Caco-2 (cell line): Measurements from ENCODE around the gene ZDHHC14. TPM values are rescaled to one million over a fixed set of nuclear protein-coding genes. Genes with fewer than 3 reads are reported as not detected.

Source experiments
- BruUV-seq: library from RNA; stranded (reverse); fragments of 400-500 nt; replicated peaks from 2 replicates; lab custom pipeline; 2021; lab: Mats Ljungman, UMichigan
- CTCF ChIA-PET: fragments of 300-600 bp; sonication (Branson Sonifier 250); formaldehyde crosslinking; loops from one replicate; lab custom pipeline; 2022; ENCODE audit warnings: antibody characterized with exemption; lab: Charles Lee
- POLR2A ChIA-PET: fragments of 300-600 bp; sonication (Branson Sonifier 250); formaldehyde crosslinking; loops from one replicate; lab custom pipeline; 2022; ENCODE audit warnings: antibody characterized with exemption; lab: Charles Lee
- DNase-seq, 2 experiments: peaks; one replicate each; pipeline versions ENCODE4 v3.0.0 to v3.0.0-alpha.2; 2020 to 2022
- H3K27me3 ChIP-seq: replicated peaks from 2 replicates; pipeline ENCODE4 v1.6.0; 2011; ENCODE audit warnings: low read length; ENCODE audit not compliant: control insufficient read depth, insufficient read depth
- H3K36me3 ChIP-seq: 2 replicates; pipeline ENCODE4 v1.5.1; 2011; ENCODE audit warnings: low read length; ENCODE audit not compliant: control insufficient read depth, insufficient read depth
- H3K4me1 ChIP-seq: fragments of 250-450 bp; sonication (Bioruptor Pico); 2 replicates; pipeline ENCODE4 v1.5.1; 2020; ENCODE audit warnings: mild to moderate bottlenecking
- H3K4me3 ChIP-seq: 2 replicates; pipeline ENCODE4 v1.5.1; 2011; ENCODE audit warnings: low read depth, mild to moderate bottlenecking, control low read depth, low read length
- H3K9me3 ChIP-seq: fragments of 250-450 bp; sonication (Bioruptor Pico); 2 replicates; pipeline ENCODE4 v1.5.1; 2020; ENCODE audit warnings: mild to moderate bottlenecking, moderate library complexity
- H3K27ac Mint-ChIP-seq: one replicate; pipeline ENCODE4 v1.8.0; 2022; ENCODE audit warnings: mixed read lengths; ENCODE audit not compliant: unreplicated experiment
- H3K27me3 Mint-ChIP-seq: one replicate; pipeline ENCODE4 v1.8.0; 2022; ENCODE audit warnings: mixed read lengths; ENCODE audit not compliant: insufficient read depth, unreplicated experiment
- H3K36me3 Mint-ChIP-seq: one replicate; pipeline ENCODE4 v1.8.0; 2022; ENCODE audit warnings: mild to moderate bottlenecking, mixed read lengths; ENCODE audit not compliant: insufficient read depth, unreplicated experiment
- H3K4me1 Mint-ChIP-seq: one replicate; pipeline ENCODE4 v1.8.0; 2022; ENCODE audit warnings: low read depth, mixed read lengths; ENCODE audit not compliant: unreplicated experiment
- H3K4me3 Mint-ChIP-seq: one replicate; pipeline ENCODE4 v1.8.0; 2022; ENCODE audit warnings: mild to moderate bottlenecking, moderate library complexity, mixed read lengths; ENCODE audit not compliant: unreplicated experiment
- H3K9me3 Mint-ChIP-seq: one replicate; pipeline ENCODE4 v1.8.0; 2022; ENCODE audit warnings: mixed read lengths; ENCODE audit not compliant: unreplicated experiment
- CTCF ChIP-seq, 2 experiments: fragments of 200-600 bp in 1 of 2; IDR thresholded peaks; 1 replicate in 1 of 2; 2 replicates in 1 of 2; pipeline versions ENCODE4 v1.5.1 to v1.8.0; 2011 to 2022; ENCODE audit warnings: antibody characterized with exemption in 1 of 2, control low read depth in 1 of 2, inconsistent platforms in 1 of 2, low read depth in 1 of 2, low read length in 1 of 2, mild to moderate bottlenecking in 1 of 2, moderate library complexity in 1 of 2; ENCODE audit not compliant: insufficient read depth in 1 of 2, severe bottlenecking in 1 of 2, unreplicated experiment in 1 of 2
- intact Hi-C: fragments of 100-400 bp; cut with micrococcal nuclease; formaldehyde crosslinking; loops from one replicate; pipeline ENCODE4 v1.10.0; 2022; ENCODE audit not compliant: unreplicated experiment
- total RNA-seq: library from RNA; stranded (reverse); gene quantifications from 2 replicates; pipeline ENCODE4 v1.2.3, GENCODE V29; 2022

ZDHHC14 gene
- total RNA-seq, 1 experiment from 2014 or later: 22.1 TPM

- H3K9me3 ChIP-seq: no peaks in the 10 kb centered on the region
- peak overlapping the region; percentile 42 for H3K27ac Mint-ChIP-seq
- H3K4me3 Mint-ChIP-seq: peak overlapping the region; percentile 44
- H3K27me3 ChIP-seq: no peaks in the 10 kb centered on the region
- intact Hi-C loops: no loop called here
- POLR2A ChIA-PET: no interaction called here
- H3K4me1 ChIP-seq: peaks cover 32% of the 10 kb centered on the region
- no peaks in the 10 kb centered on the region for H3K9me3 Mint-ChIP-seq
- DNase-seq: no peak
- no peak for TF ChIP-seq CTCF (IDR thresholded peaks at IDR 0.05; ENCODE audit: insufficient read depth in 1 of 2, low read depth in 1 of 2, low read length in 1 of 2, severe bottlenecking in 1 of 2, unreplicated experiment in 1 of 2)
- H3K36me3 ChIP-seq: no peaks in the 10 kb centered on the region; the same call in 1 of the 2 replicates
- no TSS peak for BruUV-seq
- CTCF ChIA-PET: interaction anchor here (0.8 kb wide), 1 partner anchor 516 kb away, joined by 4 read pairs; no protein-coding TSS in a partner anchor
- H3K36me3 Mint-ChIP-seq: peaks cover 10% of the 10 kb centered on the region
- H3K4me3 ChIP-seq: no peak overlapping the region
- H3K4me1 Mint-ChIP-seq: peaks cover 60% of the 10 kb centered on the region
- H3K27me3 Mint-ChIP-seq: no peaks in the 10 kb centered on the region
Measured at GRCh38 chr6:157430834-157431233, 49.8 kb downstream of the ZDHHC14 start.

GRCh38 chr6:157432231-157432891, 51.4 kb downstream of the ZDHHC14 start:
- no peaks in the 10 kb centered on the region; the same call in none of the 2 replicates for H3K36me3 ChIP-seq
- ChIA-PET CTCF (no interaction called here), POLR2A (no interaction called here)
- TF ChIP-seq CTCF (IDR thresholded peaks at IDR 0.05; ENCODE audit: insufficient read depth in 1 of 2, low read depth in 1 of 2, low read length in 1 of 2, severe bottlenecking in 1 of 2, unreplicated experiment in 1 of 2): no peak
- peaks cover 55% of the 10 kb centered on the region for H3K4me1 Mint-ChIP-seq
- H3K9me3 ChIP-seq: no peaks in the 10 kb centered on the region
- H3K4me3 ChIP-seq: no peak overlapping the region
- H3K27ac Mint-ChIP-seq: no peak overlapping the region
- intact Hi-C loops: no loop called here
- H3K9me3 Mint-ChIP-seq: no peaks in the 10 kb centered on the region
- H3K4me1 ChIP-seq: peaks cover 32% of the 10 kb centered on the region
- no peak overlapping the region for H3K4me3 Mint-ChIP-seq
- peaks cover 10% of the 10 kb centered on the region for H3K36me3 Mint-ChIP-seq
- no peaks in the 10 kb centered on the region for H3K27me3 ChIP-seq
- BruUV-seq: no TSS peak
- no peaks in the 10 kb centered on the region for H3K27me3 Mint-ChIP-seq
- no peak for DNase-seq

GRCh38 chr6:157432892-157433265, 51.9 kb downstream of the ZDHHC14 start:
- ChIA-PET POLR2A (no interaction called here), CTCF (no interaction called here)
- no peak overlapping the region for H3K27ac Mint-ChIP-seq
- Histone ChIP-seq H3K9me3 (no peaks in the 10 kb centered on the region), H3K4me3 (no peak overlapping the region), H3K36me3 (no peaks in the 10 kb centered on the region; the same call in none of the 2 replicates), H3K4me1 (peaks cover 32% of the 10 kb centered on the region), H3K27me3 (no peaks in the 10 kb centered on the region)
- intact Hi-C loops: no loop called here
- BruUV-seq: no TSS peak
- peaks cover 7% of the 10 kb centered on the region for H3K36me3 Mint-ChIP-seq
- TF ChIP-seq CTCF (IDR thresholded peaks at IDR 0.05; ENCODE audit: insufficient read depth in 1 of 2, low read depth in 1 of 2, low read length in 1 of 2, severe bottlenecking in 1 of 2, unreplicated experiment in 1 of 2): no peak
- no peaks in the 10 kb centered on the region for H3K27me3 Mint-ChIP-seq
- no peak for DNase-seq
- H3K4me3 Mint-ChIP-seq: no peak overlapping the region
- peaks cover 50% of the 10 kb centered on the region for H3K4me1 Mint-ChIP-seq
- H3K9me3 Mint-ChIP-seq: no peaks in the 10 kb centered on the region
